Stomach (tissue), 9 donors: ENCODE measurements around the gene TRIO. TPM values are rescaled to one million over a fixed set of nuclear protein-coding genes. Genes with fewer than 3 reads are reported as not detected.

Source experiments
- DNase-seq, 2 donors: peaks; one replicate each; pipeline versions ENCODE4 v3.0.0 to v3.0.0-alpha.2; 2013 to 2019
- H3K27ac ChIP-seq, 5 donors: fragments of 200-600 bp in 4 of 5; sonication (generic) in 4 of 5; one replicate each; pipeline ENCODE4 v1.5.1; 2013 to 2019; ENCODE audit warnings: mild to moderate bottlenecking in 1 of 5, moderate library complexity in 1 of 5
- H3K27me3 ChIP-seq, 3 donors: fragments of 200-600 bp; sonication (generic); one replicate each; pipeline ENCODE4 v1.5.1; 2017 to 2019; ENCODE audit warnings: mixed run types in 1 of 3
- H3K36me3 ChIP-seq, 4 donors: fragments of 200-600 bp; sonication (generic); 1 replicate in 3 of 4; 2 replicates in 1 of 4; pipeline ENCODE4 v1.5.1; 2016 to 2019
- H3K4me1 ChIP-seq, 4 donors: fragments of 200-600 bp; sonication (generic); one replicate each; pipeline ENCODE4 v1.5.1; 2016 to 2019
- H3K4me3 ChIP-seq, 4 donors: fragments of 200-600 bp; sonication (generic) in 3 of 4; one replicate each; pipeline ENCODE4 v1.5.1; 2016 to 2019; ENCODE audit warnings: mild to moderate bottlenecking in 1 of 4
- H3K9me3 ChIP-seq, 4 donors: fragments of 200-600 bp; sonication (generic); one replicate each; pipeline ENCODE4 v1.5.1; 2016 to 2019
- CTCF ChIP-seq, 7 experiments: fragments of 450-650 bp in 4 of 7; fragments of 200-600 bp in 3 of 7; sonication (generic) in 3 of 7; IDR thresholded peaks; one replicate each; pipeline ENCODE4 v1.5.1; 2016 to 2019; ENCODE audit warnings: antibody characterized with exemption in 7 of 7, control low read depth in 2 of 7, mild to moderate bottlenecking in 1 of 7
- EP300 ChIP-seq: sonication (generic); formaldehyde crosslinking; IDR thresholded peaks from one replicate; pipeline ENCODE4 v1.6.1; 2017; ENCODE audit warnings: antibody characterized with exemption
- POLR2A ChIP-seq, 4 donors: fragments of 450-650 bp; IDR thresholded peaks; one replicate each; pipeline ENCODE4 v1.6.1; 2016; ENCODE audit warnings: antibody characterized with exemption in 4 of 4, control low read depth in 2 of 4, mild to moderate bottlenecking in 1 of 4, moderate library complexity in 1 of 4
- POLR2AphosphoS5 ChIP-seq, 3 donors: sonication (generic); formaldehyde crosslinking; IDR thresholded peaks; one replicate each; pipeline ENCODE4 v1.6.1; 2016; ENCODE audit warnings: antibody characterized with exemption in 3 of 3
- WGBS, 5 donors: extraction: QIAGEN DNeasy Blood & Tissue Kit in 3 of 5; methylation state at CpG; one replicate each; pipeline versions ENCODE4 v1.1.5 to v1.1.7; 2013 to 2018; 5-methylcytosine and 5-hydroxymethylcytosine counted together
- intact Hi-C: fragments of 100-400 bp; cut with DNase I; formaldehyde crosslinking; loops from one replicate; pipeline ENCODE4 v1.15.1; 2023; ENCODE audit warnings: low total_unique reads
- polyA plus RNA-seq, 3 donors: library from polyadenylated mRNA; stranded (reverse); fragments of 200-250 nt; gene quantifications; one replicate each; pipeline ENCODE4 v1.2.3, GENCODE V29; 2013
- total RNA-seq, 5 donors: library from RNA; depleted of rRNA; stranded (reverse); fragments of >200 nt; gene quantifications; one replicate each; pipeline versions ENCODE4 v1.1.0 to v1.2.3, GENCODE V29; 2014 to 2016
- donor health status: healthy with polysubstance abuse.
- donor health status: Bipolar disorder and iron deficiency.
- donor health status: healthy.

TRIO gene
- total and polyA plus RNA-seq, 8 donors, result 9.9 to 558 (median 127) TPM

GRCh38 chr5:14249258-14250082, 106.3 kb downstream of the TRIO start:
- Histone ChIP-seq H3K27me3 (no peaks in the 10 kb centered on the region), H3K36me3 (no peaks in the 10 kb centered on the region), H3K9me3 (no peaks in the 10 kb centered on the region), H3K4me1 (peaks cover 0 to 75% (median 48%) of the 10 kb centered on the region in 4 donors), H3K27ac (peak overlapping the region in 1 of 5 donors; percentile 65), H3K4me3 (no peak overlapping the region)
- 72 to 81% (median 79%) methylated on average over 6 of the region's 6 CpGs for WGBS, 5 donors
- DNase-seq, result peak in 1 of 2 donors; percentile 44
- TF ChIP-seq POLR2A (IDR thresholded peaks at IDR 0.05) (no peak), POLR2AphosphoS5 (IDR thresholded peaks at IDR 0.05) (no peak), EP300 (no peak), CTCF (IDR thresholded peaks at IDR 0.05) (no peak)
- intact Hi-C loops, result no loop called here

GRCh38 chr5:14250084-14250695, 107.0 kb downstream of the TRIO start:
- peaks cover 0 to 68% (median 44%) of the 10 kb centered on the region in 4 donors for H3K4me1 ChIP-seq
- no peak overlapping the region for H3K4me3 ChIP-seq
- H3K36me3 ChIP-seq, result no peaks in the 10 kb centered on the region
- intact Hi-C loops, result no loop called here
- peak in 1 of 2 donors; percentile 92 for DNase-seq
- no peaks in the 10 kb centered on the region for H3K9me3 ChIP-seq
- H3K27ac ChIP-seq, result peak overlapping the region in 4 of 5 donors; percentile 24 to 65 (median 46)
- TF ChIP-seq CTCF (IDR thresholded peaks at IDR 0.05) (no peak), POLR2A (IDR thresholded peaks at IDR 0.05) (no peak), EP300 (no peak), POLR2AphosphoS5 (IDR thresholded peaks at IDR 0.05) (peak in 1 of 3 donors; percentile 62)
- H3K27me3 ChIP-seq, result no peaks in the 10 kb centered on the region
- 45 to 60% (median 58%) methylated on average over 16 of the region's 16 CpGs for WGBS, 5 donors

GRCh38 chr5:14250748-14251701, 107.9 kb downstream of the TRIO start:
- H3K27me3 ChIP-seq, result no peaks in the 10 kb centered on the region
- 76 to 88% (median 82%) methylated on average over 11 of the region's 11 CpGs for WGBS, 5 donors
- peaks cover 0 to 61% (median 40%) of the 10 kb centered on the region in 4 donors for H3K4me1 ChIP-seq
- intact Hi-C loops, result no loop called here
- H3K27ac ChIP-seq, result peak overlapping the region in 4 of 5 donors; percentile 24 to 65 (median 46)
- H3K4me3 ChIP-seq, result no peak overlapping the region
- no peaks in the 10 kb centered on the region for H3K9me3 ChIP-seq
- H3K36me3 ChIP-seq, result no peaks in the 10 kb centered on the region
- TF ChIP-seq CTCF (IDR thresholded peaks at IDR 0.05) (no peak), POLR2A (IDR thresholded peaks at IDR 0.05) (no peak), EP300 (no peak), POLR2AphosphoS5 (IDR thresholded peaks at IDR 0.05) (no peak)
- DNase-seq, result no peak

GRCh38 chr5:14251733-14252132, 108.6 kb downstream of the TRIO start:
- peaks cover 0 to 61% (median 38%) of the 10 kb centered on the region in 4 donors for H3K4me1 ChIP-seq
- no peak for TF ChIP-seq POLR2A (IDR thresholded peaks at IDR 0.05)
- no peak for TF ChIP-seq EP300
- no peak for TF ChIP-seq CTCF (IDR thresholded peaks at IDR 0.05)
- TF ChIP-seq POLR2AphosphoS5 (IDR thresholded peaks at IDR 0.05), result no peak
- H3K9me3 ChIP-seq, result no peaks in the 10 kb centered on the region
- H3K27ac ChIP-seq, result peak overlapping the region in 3 of 5 donors; percentile 39 to 65 (median 53)
- H3K36me3 ChIP-seq, result no peaks in the 10 kb centered on the region
- intact Hi-C loops, result no loop called here
- no peak for DNase-seq
- no peaks in the 10 kb centered on the region for H3K27me3 ChIP-seq
- no peak overlapping the region for H3K4me3 ChIP-seq
